PFSK-1 (cell line): ENCODE data around the gene CDK15.

ENCODE experiments used
- FOXP2 ChIP-seq: optimal IDR thresholded peaks from 2 replicates; pipeline ENCODE3; 2011; ENCODE audit warnings: borderline replicate concordance, control low read depth, inconsistent platforms; ENCODE audit not compliant: insufficient read depth; ENCODE audit errors: extremely low read length, extremely low read depth
- POLR2AphosphoS5 ChIP-seq: IDR thresholded peaks from 2 replicates; pipeline ENCODE4 v1.6.1; 2012; ENCODE audit warnings: low read depth, mild to moderate bottlenecking, control low read depth, low read length, moderate library complexity
- REST ChIP-seq, 2 experiments: IDR thresholded peaks; 2 replicates each; pipeline versions ENCODE4 v1.6.1 to v1.8.0; 2011 to 2012; ENCODE audit warnings: low read depth in 2 of 2, low read length in 2 of 2, control low read depth in 1 of 2, inconsistent platforms in 1 of 2, mild to moderate bottlenecking in 1 of 2, moderate library complexity in 1 of 2; ENCODE audit not compliant: insufficient read depth in 1 of 2
- SIN3A ChIP-seq: IDR thresholded peaks from 2 replicates; pipeline ENCODE4 v1.6.1; 2012; ENCODE audit warnings: mild to moderate bottlenecking, low read length, moderate library complexity, borderline replicate concordance; ENCODE audit not compliant: insufficient read depth
- TAF1 ChIP-seq: IDR thresholded peaks from 2 replicates; pipeline ENCODE4 v1.6.1; 2012; ENCODE audit warnings: low read length, control low read depth, borderline replicate concordance; ENCODE audit not compliant: insufficient read depth

Gene CDK15

GRCh38 chr2:201924453-201924852 lies 118.1 kb downstream of the CDK15 start:
- TF ChIP-seq POLR2AphosphoS5 = no peak
- no peak for TF ChIP-seq TAF1
- no peak for TF ChIP-seq REST (IDR thresholded peaks at IDR 0.05; ENCODE audit: insufficient read depth in 1 of 2, low read depth in 2 of 2, low read length in 2 of 2)
- TF ChIP-seq SIN3A = no peak
- no peak for TF ChIP-seq FOXP2

- TF ChIP-seq TAF1 = no peak
- no peak for TF ChIP-seq POLR2AphosphoS5
- TF ChIP-seq SIN3A = no peak
- TF ChIP-seq FOXP2 = no peak
- no peak for TF ChIP-seq REST (IDR thresholded peaks at IDR 0.05; ENCODE audit: insufficient read depth in 1 of 2, low read depth in 2 of 2, low read length in 2 of 2)
These were observed 118.7 kb downstream of the CDK15 start for GRCh38 chr2:201925056-201925455.

- TF ChIP-seq FOXP2 (no peak), REST (IDR thresholded peaks at IDR 0.05; ENCODE audit: insufficient read depth in 1 of 2, low read depth in 2 of 2, low read length in 2 of 2) (no peak), POLR2AphosphoS5 (no peak), SIN3A (no peak), TAF1 (no peak)
These were observed 119.7 kb downstream of the CDK15 start for GRCh38 chr2:201926067-201926466.

GRCh38 chr2:201928363-201928762 lies 122.0 kb downstream of the CDK15 start:
- no peak for TF ChIP-seq SIN3A
- no peak for TF ChIP-seq POLR2AphosphoS5
- TF ChIP-seq FOXP2 = no peak
- no peak for TF ChIP-seq TAF1
- TF ChIP-seq REST (IDR thresholded peaks at IDR 0.05; ENCODE audit: insufficient read depth in 1 of 2, low read depth in 2 of 2, low read length in 2 of 2) = no peak

- TF ChIP-seq POLR2AphosphoS5 (no peak), TAF1 (no peak), FOXP2 (no peak)
These were observed 123.1 kb downstream of the CDK15 start for GRCh38 chr2:201929281-201930026.
